B cell (primary cell): ENCODE measurements around the gene TRABD2B. TPM values are rescaled to one million over a fixed set of nuclear protein-coding genes. Genes with fewer than 3 reads are reported as not detected.

ENCODE experiments used
- ATAC-seq: fragments of 200-7000 bp; cut with Tn5 transposase; one replicate; pipeline ENCODE4 v1.10.0; 2021; ENCODE audit warnings: low read depth, mild to moderate bottlenecking, moderate number of reproducible peaks, moderate library complexity
- CTCF ChIA-PET: fragments of 350-600 bp; sonication (Branson Sonifier 250); formaldehyde crosslinking; loops from one replicate; lab custom pipeline; 2021; ENCODE audit warnings: antibody characterized with exemption, inconsistent platforms; lab: Charles Lee
- POLR2A ChIA-PET: fragments of 350-600 bp; sonication (Branson Sonifier 250); formaldehyde crosslinking; loops from one replicate; lab custom pipeline; 2021; ENCODE audit warnings: antibody characterized with exemption; lab: Charles Lee
- DNase-seq: peaks from one replicate; pipeline ENCODE4 v3.0.0; 2013
- H2AFZ ChIP-seq: 2 replicates; pipeline ENCODE4 v1.6.1; 2012; ENCODE audit warnings: mild to moderate bottlenecking, low read depth, low read length; ENCODE audit not compliant: insufficient read depth, poor library complexity, severe bottlenecking
- H3K27ac ChIP-seq, 2 donors: 1 replicate in 1 of 2; 2 replicates in 1 of 2; pipeline ENCODE4 v1.5.1; 2012 to 2013; ENCODE audit warnings: low read length in 2 of 2, mild to moderate bottlenecking in 2 of 2, moderate library complexity in 1 of 2
- H3K27me3 ChIP-seq, 4 experiments: fragments of 200-600 bp in 1 of 4; sonication (generic) in 1 of 4; replicated peaks in 1 of 4; 1 replicate in 2 of 4; 2 replicates in 2 of 4; pipeline versions ENCODE4 v1.6.1 to v1.7.0; 2013 to 2016; ENCODE audit warnings: low read length in 3 of 4, mild to moderate bottlenecking in 2 of 4, mixed read lengths in 1 of 4, moderate library complexity in 1 of 4; ENCODE audit not compliant: insufficient read depth in 4 of 4, control insufficient read depth in 3 of 4; ENCODE audit errors: control extremely low read depth in 1 of 4
- H3K36me3 ChIP-seq, 2 experiments: replicated peaks in 1 of 2; 1 replicate in 1 of 2; 2 replicates in 1 of 2; pipeline versions ENCODE4 v1.6.1 to v1.7.1; 2013; ENCODE audit warnings: low read length in 1 of 2; ENCODE audit not compliant: insufficient read depth in 2 of 2, control insufficient read depth in 1 of 2; ENCODE audit errors: control extremely low read depth in 1 of 2, extremely low read depth in 1 of 2
- H3K4me1 ChIP-seq, 2 donors: fragments of 200-600 bp in 1 of 2; sonication (generic) in 1 of 2; 1 replicate in 1 of 2; 2 replicates in 1 of 2; pipeline versions ENCODE4 v1.5.1 to v1.6.1; 2013 to 2017; ENCODE audit warnings: low read length in 2 of 2; ENCODE audit not compliant: control insufficient read depth in 2 of 2, insufficient read depth in 2 of 2
- H3K4me2 ChIP-seq: replicated peaks from 2 replicates; pipeline ENCODE3; 2012; ENCODE audit warnings: mild to moderate bottlenecking, low read depth, low read length; ENCODE audit not compliant: poor library complexity, severe bottlenecking
- H3K4me3 ChIP-seq, 5 experiments: fragments of 200-600 bp in 1 of 5; sonication (generic) in 1 of 5; 1 replicate in 3 of 5; 2 replicates in 2 of 5; pipeline versions ENCODE4 v1.5.1 to v1.7.0; 2011 to 2016; ENCODE audit warnings: low read length in 4 of 5, mild to moderate bottlenecking in 4 of 5, low read depth in 2 of 5, control low read depth in 1 of 5, moderate library complexity in 1 of 5; ENCODE audit not compliant: insufficient read depth in 1 of 5; ENCODE audit errors: control extremely low read depth in 1 of 5, extremely low read depth in 1 of 5
- H3K79me2 ChIP-seq: fragments of 200-600 bp; sonication (generic); one replicate; pipeline ENCODE4 v1.6.0; 2016; ENCODE audit warnings: low read length; ENCODE audit not compliant: control insufficient read depth, insufficient read depth
- H3K9ac ChIP-seq: fragments of 200-600 bp; sonication (generic); 2 replicates; pipeline ENCODE4 v1.6.1; 2017; ENCODE audit warnings: mild to moderate bottlenecking, low read length, moderate library complexity
- H3K9me3 ChIP-seq, 3 donors: one replicate each; pipeline versions ENCODE4 v1.6.1 to v1.7.1; 2013; ENCODE audit warnings: low read length in 2 of 3; ENCODE audit not compliant: control insufficient read depth in 2 of 3, insufficient read depth in 1 of 3; ENCODE audit errors: control extremely low read depth in 1 of 3
- H4K20me1 ChIP-seq: 2 replicates; pipeline ENCODE4 v1.6.0; 2012; ENCODE audit warnings: mild to moderate bottlenecking, low read length; ENCODE audit not compliant: insufficient read depth, control insufficient read depth, poor library complexity, severe bottlenecking
- H3K27ac Mint-ChIP-seq: one replicate; pipeline ENCODE4 v1.8.0; 2021; ENCODE audit warnings: mixed read lengths
- H3K27me3 Mint-ChIP-seq: one replicate; pipeline ENCODE4 v1.8.0; 2021; ENCODE audit warnings: mixed read lengths
- H3K4me1 Mint-ChIP-seq: one replicate; pipeline ENCODE4 v1.8.0; 2021; ENCODE audit warnings: mixed read lengths
- H3K4me3 Mint-ChIP-seq: one replicate; pipeline ENCODE4 v1.8.0; 2021; ENCODE audit warnings: mixed read lengths
- H3K9me3 Mint-ChIP-seq: one replicate; pipeline ENCODE4 v1.8.0; 2022; ENCODE audit warnings: mixed read lengths; ENCODE audit not compliant: insufficient read depth
- EZH2 ChIP-seq: IDR thresholded peaks from 2 replicates; pipeline ENCODE4 v1.6.1; 2012; ENCODE audit warnings: borderline replicate concordance, low read depth, mild to moderate bottlenecking, moderate library complexity, low read length; ENCODE audit not compliant: insufficient read depth, poor library complexity, severe bottlenecking
- WGBS: methylation state at CpG from one replicate; pipeline ENCODE4 v1.1.5; 2013; ENCODE audit warnings: missing lambda C conversion rate; ENCODE audit not compliant: insufficient coverage; 5-methylcytosine and 5-hydroxymethylcytosine counted together
- intact Hi-C: fragments of 100-400 bp; cut with micrococcal nuclease; formaldehyde crosslinking; loops from one replicate; pipeline ENCODE4 v1.10.0; 2022
- polyA plus RNA-seq: library from polyadenylated mRNA; depleted of rRNA; stranded (reverse); fragments of >200 nt; gene quantifications from 2 replicates; pipeline ENCODE4 v1.2.3, GENCODE V29; 2012
- total RNA-seq, 2 donors: library from RNA; stranded (reverse); fragments of 120-200 nt in 1 of 2; gene quantifications; 1 replicate in 1 of 2; 2 replicates in 1 of 2; pipeline versions ENCODE4 v1.2.3 to v1.2.4, GENCODE V29; 2013 to 2022
- TF ChIP-seq, protein P1 (sequence below): fragments of 200-600 bp; IDR thresholded peaks from one replicate; pipeline ENCODE4 v1.8.0; 2022; ENCODE audit warnings: antibody characterized with exemption, mild to moderate bottlenecking

Gene TRABD2B
- total and polyA plus RNA-seq, 2 donors (not counting 1 experiment from before 2014, with no cell fraction given) = not detected

- H3K27ac ChIP-seq = no peak overlapping the region
- WGBS = 3% methylated on average over 80 of the region's 80 CpGs
- H3K27ac Mint-ChIP-seq = no peak overlapping the region
- H3K36me3 ChIP-seq = no peaks in the 10 kb centered on the region
- H4K20me1 ChIP-seq = no peaks in the 10 kb centered on the region
- DNase-seq (peak; percentile 12), ATAC-seq (no peak)
- H3K9ac ChIP-seq = no peak overlapping the region
- H3K4me2 ChIP-seq = peak overlapping the region; percentile 56
- no peaks in the 10 kb centered on the region for H3K79me2 ChIP-seq
- peak; percentile 64 for TF ChIP-seq EZH2
- TF ChIP-seq, protein P1, sequence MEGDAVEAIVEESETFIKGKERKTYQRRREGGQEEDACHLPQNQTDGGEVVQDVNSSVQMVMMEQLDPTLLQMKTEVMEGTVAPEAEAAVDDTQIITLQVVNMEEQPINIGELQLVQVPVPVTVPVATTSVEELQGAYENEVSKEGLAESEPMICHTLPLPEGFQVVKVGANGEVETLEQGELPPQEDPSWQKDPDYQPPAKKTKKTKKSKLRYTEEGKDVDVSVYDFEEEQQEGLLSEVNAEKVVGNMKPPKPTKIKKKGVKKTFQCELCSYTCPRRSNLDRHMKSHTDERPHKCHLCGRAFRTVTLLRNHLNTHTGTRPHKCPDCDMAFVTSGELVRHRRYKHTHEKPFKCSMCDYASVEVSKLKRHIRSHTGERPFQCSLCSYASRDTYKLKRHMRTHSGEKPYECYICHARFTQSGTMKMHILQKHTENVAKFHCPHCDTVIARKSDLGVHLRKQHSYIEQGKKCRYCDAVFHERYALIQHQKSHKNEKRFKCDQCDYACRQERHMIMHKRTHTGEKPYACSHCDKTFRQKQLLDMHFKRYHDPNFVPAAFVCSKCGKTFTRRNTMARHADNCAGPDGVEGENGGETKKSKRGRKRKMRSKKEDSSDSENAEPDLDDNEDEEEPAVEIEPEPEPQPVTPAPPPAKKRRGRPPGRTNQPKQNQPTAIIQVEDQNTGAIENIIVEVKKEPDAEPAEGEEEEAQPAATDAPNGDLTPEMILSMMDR = no peak
- POLR2A ChIA-PET = no interaction called here
- no peak overlapping the region for H3K4me3 ChIP-seq
- H3K9me3 Mint-ChIP-seq = no peaks in the 10 kb centered on the region
- H3K4me3 Mint-ChIP-seq = peak overlapping the region; percentile 70
- peaks cover 11% of the 10 kb centered on the region for H3K4me1 Mint-ChIP-seq
- no peaks in the 10 kb centered on the region for H3K9me3 ChIP-seq
- H2AFZ ChIP-seq = no peak overlapping the region
- peaks cover 0 to 30% (median 21%) of the 10 kb centered on the region in 4 experiments for H3K27me3 ChIP-seq
- H3K4me1 ChIP-seq = peaks cover 6% of the 10 kb centered on the region in 2 donors
- intact Hi-C loops = no loop called here
- CTCF ChIA-PET = interaction anchor here (0.9 to 3.4 kb wide), 4 partner anchors 7 to 239 kb away, joined by 3 to 32 read pairs (median 11); no protein-coding TSS in a partner anchor
- H3K27me3 Mint-ChIP-seq = peaks cover 56% of the 10 kb centered on the region
Measured at GRCh38 chr1:47996406-47997226, 569 bp downstream of the TRABD2B start.

- ChIA-PET POLR2A (no interaction called here), CTCF (no interaction called here)
- Histone ChIP-seq H3K36me3 (no peaks in the 10 kb centered on the region), H3K27me3 (peaks cover 0 to 32% (median 21%) of the 10 kb centered on the region in 4 experiments), H2AFZ (no peak overlapping the region), H3K9ac (no peak overlapping the region), H3K79me2 (no peaks in the 10 kb centered on the region), H3K4me1 (peaks cover 6% of the 10 kb centered on the region in 2 donors), H3K4me3 (no peak overlapping the region), H3K9me3 (no peaks in the 10 kb centered on the region), H3K4me2 (no peak overlapping the region), H3K27ac (no peak overlapping the region), H4K20me1 (no peaks in the 10 kb centered on the region)
- no peaks in the 10 kb centered on the region for H3K9me3 Mint-ChIP-seq
- ATAC-seq = no peak
- no peak for DNase-seq
- H3K27ac Mint-ChIP-seq = no peak overlapping the region
- intact Hi-C loops = no loop called here
- 45% methylated on average over 6 of the region's 7 CpGs for WGBS
- peaks cover 57% of the 10 kb centered on the region for H3K27me3 Mint-ChIP-seq
- peaks cover 11% of the 10 kb centered on the region for H3K4me1 Mint-ChIP-seq
- TF ChIP-seq, protein P1 = no peak
- no peak for TF ChIP-seq EZH2
- H3K4me3 Mint-ChIP-seq = peak overlapping the region; percentile 70
Measured at GRCh38 chr1:47996060-47996405, 1.2 kb downstream of the TRABD2B start.
